CD4-positive, CD25-positive, alpha-beta regulatory T cell (primary cell): ENCODE results near the gene DMD. TPM values are rescaled to one million over a fixed set of nuclear protein-coding genes. Genes with fewer than 3 reads are reported as not detected.

ENCODE experiments used
- ATAC-seq, 2 donors: fragments of 150-1000 bp; cut with Tn5 transposase; one replicate each; pipeline ENCODE4 v1.10.0; 2021; ENCODE audit warnings: low read depth in 2 of 2, moderate number of reproducible peaks in 2 of 2, moderate library complexity in 1 of 2
- DNase-seq, 3 donors: peaks; one replicate each; pipeline versions ENCODE4 v3.0.0 to v3.0.0-alpha.2; 2012 to 2022; ENCODE audit warnings: mixed read lengths in 1 of 3
- H3K27ac ChIP-seq: one replicate; pipeline ENCODE4 v1.7.0; 2013; ENCODE audit warnings: mild to moderate bottlenecking, low read length; ENCODE audit not compliant: insufficient read depth, poor library complexity, severe bottlenecking
- H3K27me3 ChIP-seq: one replicate; pipeline ENCODE4 v1.7.0; 2013; ENCODE audit warnings: low read length; ENCODE audit not compliant: control insufficient read depth, insufficient read depth
- H3K36me3 ChIP-seq: one replicate; pipeline ENCODE4 v1.7.0; 2013; ENCODE audit warnings: mild to moderate bottlenecking, low read length, moderate library complexity; ENCODE audit not compliant: control insufficient read depth, insufficient read depth
- H3K4me1 ChIP-seq: 2 replicates; pipeline ENCODE4 v1.7.0; 2013; ENCODE audit warnings: mild to moderate bottlenecking, low read length; ENCODE audit not compliant: insufficient read depth, control insufficient read depth, poor library complexity, severe bottlenecking
- H3K4me3 ChIP-seq: one replicate; pipeline ENCODE4 v1.7.0; 2013; ENCODE audit warnings: low read depth, mild to moderate bottlenecking, low read length, moderate library complexity
- H3K9me3 ChIP-seq, 2 experiments: 1 replicate in 1 of 2; 2 replicates in 1 of 2; pipeline ENCODE4 v1.7.0; 2013; ENCODE audit warnings: low read length in 2 of 2, mild to moderate bottlenecking in 1 of 2, moderate library complexity in 1 of 2; ENCODE audit not compliant: control insufficient read depth in 2 of 2
- H3K27ac Mint-ChIP-seq, 3 donors: one replicate each; pipeline ENCODE4 v1.8.0; 2020 to 2022; ENCODE audit warnings: mild to moderate bottlenecking in 3 of 3, mixed read lengths in 3 of 3, moderate library complexity in 2 of 3
- H3K27me3 Mint-ChIP-seq: one replicate; pipeline ENCODE4 v1.8.0; 2022; ENCODE audit warnings: mild to moderate bottlenecking, mixed read lengths
- H3K36me3 Mint-ChIP-seq: one replicate; pipeline ENCODE4 v1.8.0; 2020; ENCODE audit warnings: mixed read lengths
- H3K4me1 Mint-ChIP-seq, 4 donors: one replicate each; pipeline ENCODE4 v1.8.0; 2020 to 2022; ENCODE audit warnings: mixed read lengths in 4 of 4, mild to moderate bottlenecking in 1 of 4
- H3K4me3 Mint-ChIP-seq, 4 donors: one replicate each; pipeline ENCODE4 v1.8.0; 2020 to 2022; ENCODE audit warnings: mild to moderate bottlenecking in 4 of 4, mixed read lengths in 4 of 4, moderate library complexity in 3 of 4
- H3K9me3 Mint-ChIP-seq, 7 donors: one replicate each; pipeline ENCODE4 v1.8.0; 2020 to 2022; ENCODE audit warnings: mixed read lengths in 7 of 7, mild to moderate bottlenecking in 3 of 7, moderate library complexity in 2 of 7
- polyA plus RNA-seq, 4 donors: library from polyadenylated mRNA; unstranded; fragments of 300-500 nt; fragmentation: Illumina TruSeq; gene quantifications; one replicate each; pipeline ENCODE4 v1.2.3, GENCODE V29; 2021
- total RNA-seq: library from RNA; stranded (reverse); gene quantifications from one replicate; pipeline ENCODE4 v1.2.3, GENCODE V29; 2022

DMD gene
- total and polyA plus RNA-seq, 5 donors from 2014 or later, result 0.20 to 2.8 (median 0.98) TPM

DNA sequence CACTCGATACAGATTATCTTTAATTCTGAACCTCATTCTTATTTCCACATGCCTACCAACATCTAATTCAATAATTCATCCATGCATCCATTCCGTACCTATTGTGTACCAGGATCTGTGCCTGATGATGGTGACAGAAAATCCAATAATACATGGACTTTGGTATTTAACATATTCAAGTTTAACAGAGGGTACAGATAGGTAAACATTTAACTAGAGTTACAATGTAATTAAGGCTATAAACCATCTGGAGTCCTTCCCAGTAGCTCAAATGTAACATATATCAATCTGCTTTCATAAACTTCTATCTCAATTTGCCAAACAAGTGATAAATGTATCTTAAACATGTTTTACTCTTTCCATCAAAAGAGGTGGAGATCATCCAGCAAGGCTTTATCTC lies 1578.0 kb downstream of the DMD start:
- H3K36me3 Mint-ChIP-seq, result no peaks in the 10 kb centered on the region

DNA sequence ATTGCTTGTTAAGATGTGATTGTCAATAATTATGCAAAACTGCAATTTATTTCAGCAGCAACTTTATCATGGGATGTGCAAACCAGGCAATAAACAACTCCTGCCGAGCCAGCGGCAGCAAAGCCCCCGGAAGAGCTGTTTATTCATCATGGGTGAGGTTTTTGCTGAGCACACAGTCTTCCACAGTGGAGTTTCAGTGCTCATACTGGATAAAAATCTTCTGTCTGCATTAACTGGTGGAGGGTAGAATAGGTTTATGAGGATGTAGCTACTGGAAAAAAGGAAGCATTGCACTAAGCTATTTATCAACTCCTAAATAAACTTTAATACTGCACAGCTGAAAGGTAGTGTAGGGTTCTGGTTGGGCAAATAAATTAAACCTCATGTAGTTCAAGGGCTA lies 1582.2 kb downstream of the DMD start:
- Mint-ChIP-seq H3K9me3 (no peaks in the 10 kb centered on the region), H3K36me3 (no peaks in the 10 kb centered on the region), H3K4me3 (no peak overlapping the region), H3K4me1 (no peaks in the 10 kb centered on the region), H3K27ac (no peak overlapping the region), H3K27me3 (no peaks in the 10 kb centered on the region)
- ATAC-seq (no peak), DNase-seq (no peak)
- H3K27ac ChIP-seq, result no peak overlapping the region
- no peaks in the 10 kb centered on the region for H3K4me1 ChIP-seq
- no peaks in the 10 kb centered on the region for H3K36me3 ChIP-seq
- H3K9me3 ChIP-seq, result no peaks in the 10 kb centered on the region
- H3K4me3 ChIP-seq, result no peak overlapping the region
- no peaks in the 10 kb centered on the region for H3K27me3 ChIP-seq

More for the DNA sequence above, 1578.0 kb downstream of the DMD start:
- DNase-seq, result no peak
- Histone ChIP-seq H3K4me3 (no peak overlapping the region), H3K27ac (no peak overlapping the region), H3K27me3 (no peaks in the 10 kb centered on the region), H3K36me3 (no peaks in the 10 kb centered on the region), H3K9me3 (no peaks in the 10 kb centered on the region), H3K4me1 (no peaks in the 10 kb centered on the region)
- Mint-ChIP-seq H3K9me3 (peaks cover 0 to 2% (median 0%) of the 10 kb centered on the region in 7 donors), H3K4me1 (no peaks in the 10 kb centered on the region), H3K4me3 (no peak overlapping the region), H3K27me3 (no peaks in the 10 kb centered on the region), H3K27ac (no peak overlapping the region)
- no peak for ATAC-seq

DNA sequence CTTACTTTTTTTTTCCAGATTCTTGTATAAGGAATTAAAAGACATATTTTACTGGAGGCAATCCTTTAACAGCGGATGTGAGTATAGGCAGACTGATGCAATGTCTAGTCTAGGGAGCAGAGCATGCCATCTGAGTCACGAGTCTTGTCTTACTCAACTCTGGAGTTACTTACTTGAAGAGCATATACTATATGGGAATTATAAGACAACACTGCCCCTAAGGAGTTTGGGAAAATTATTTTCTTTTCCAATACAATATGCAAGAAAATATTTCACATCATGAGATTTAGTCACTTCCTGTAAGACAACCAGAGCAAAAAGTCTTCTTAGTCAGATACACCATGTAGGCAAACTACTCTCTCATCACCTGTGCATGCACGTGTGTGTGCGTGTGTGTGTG lies 1602.2 kb downstream of the DMD start:
- no peaks in the 10 kb centered on the region for H3K27me3 Mint-ChIP-seq
- no peak overlapping the region for H3K4me3 Mint-ChIP-seq
- H3K4me1 Mint-ChIP-seq, result no peaks in the 10 kb centered on the region

DNA sequence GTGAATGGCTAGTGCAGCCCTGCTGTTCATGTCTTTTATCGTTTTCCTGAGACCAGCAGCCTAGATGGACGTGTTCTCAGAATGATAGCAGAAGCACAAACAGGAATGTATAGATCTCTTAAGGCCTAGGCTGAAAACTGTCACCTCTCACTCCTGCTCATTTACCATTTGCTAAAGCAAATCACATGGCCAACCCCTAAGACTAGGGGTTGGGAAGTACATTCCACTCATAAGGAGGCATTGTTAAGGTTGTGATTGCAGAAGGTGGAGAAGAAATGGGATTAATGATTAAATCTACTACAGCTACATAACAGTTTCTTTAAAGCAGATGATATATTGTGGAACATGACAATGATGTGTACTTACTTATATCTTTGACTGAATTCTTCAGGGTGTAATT lies 1602.7 kb downstream of the DMD start:
- Histone ChIP-seq H3K4me3 (no peak overlapping the region), H3K4me1 (no peaks in the 10 kb centered on the region), H3K27me3 (no peaks in the 10 kb centered on the region), H3K27ac (no peak overlapping the region), H3K36me3 (no peaks in the 10 kb centered on the region), H3K9me3 (no peaks in the 10 kb centered on the region)
- ATAC-seq, result no peak
- Mint-ChIP-seq H3K4me3 (no peak overlapping the region), H3K36me3 (no peaks in the 10 kb centered on the region), H3K4me1 (no peaks in the 10 kb centered on the region), H3K27ac (no peak overlapping the region), H3K27me3 (no peaks in the 10 kb centered on the region), H3K9me3 (peaks cover 0 to 3% (median 0%) of the 10 kb centered on the region in 7 donors)
- DNase-seq, result no peak

More for the DNA sequence above, 1602.2 kb downstream of the DMD start:
- Histone ChIP-seq H3K4me1 (no peaks in the 10 kb centered on the region), H3K27ac (no peak overlapping the region), H3K9me3 (no peaks in the 10 kb centered on the region), H3K27me3 (no peaks in the 10 kb centered on the region), H3K36me3 (no peaks in the 10 kb centered on the region), H3K4me3 (no peak overlapping the region)
- no peak for ATAC-seq
- Mint-ChIP-seq H3K27ac (no peak overlapping the region), H3K9me3 (peaks cover 0 to 3% (median 0%) of the 10 kb centered on the region in 7 donors), H3K36me3 (no peaks in the 10 kb centered on the region)
- DNase-seq, result no peak

DNA sequence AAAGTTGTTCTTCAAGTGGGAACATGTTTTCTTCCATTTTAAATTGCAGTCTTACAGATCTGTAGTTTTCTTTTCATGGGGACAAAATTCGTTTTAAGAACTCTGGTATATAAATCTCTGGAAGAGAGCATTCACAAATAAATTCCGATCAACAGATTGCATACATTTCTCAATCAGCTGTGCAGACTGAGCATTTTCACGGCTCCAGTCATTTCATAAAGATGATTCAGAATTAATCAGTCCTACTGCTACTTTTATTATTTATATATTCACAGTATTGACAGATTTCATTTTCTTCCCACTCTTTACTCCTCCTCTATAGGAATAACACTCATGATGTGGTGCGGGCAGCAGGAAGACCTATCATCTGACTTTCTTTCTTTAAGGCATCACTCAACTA lies 1604.6 kb downstream of the DMD start:
- H3K36me3 Mint-ChIP-seq, result no peaks in the 10 kb centered on the region
- no peaks in the 10 kb centered on the region for H3K4me1 ChIP-seq
- no peak overlapping the region for H3K27ac Mint-ChIP-seq

DNA sequence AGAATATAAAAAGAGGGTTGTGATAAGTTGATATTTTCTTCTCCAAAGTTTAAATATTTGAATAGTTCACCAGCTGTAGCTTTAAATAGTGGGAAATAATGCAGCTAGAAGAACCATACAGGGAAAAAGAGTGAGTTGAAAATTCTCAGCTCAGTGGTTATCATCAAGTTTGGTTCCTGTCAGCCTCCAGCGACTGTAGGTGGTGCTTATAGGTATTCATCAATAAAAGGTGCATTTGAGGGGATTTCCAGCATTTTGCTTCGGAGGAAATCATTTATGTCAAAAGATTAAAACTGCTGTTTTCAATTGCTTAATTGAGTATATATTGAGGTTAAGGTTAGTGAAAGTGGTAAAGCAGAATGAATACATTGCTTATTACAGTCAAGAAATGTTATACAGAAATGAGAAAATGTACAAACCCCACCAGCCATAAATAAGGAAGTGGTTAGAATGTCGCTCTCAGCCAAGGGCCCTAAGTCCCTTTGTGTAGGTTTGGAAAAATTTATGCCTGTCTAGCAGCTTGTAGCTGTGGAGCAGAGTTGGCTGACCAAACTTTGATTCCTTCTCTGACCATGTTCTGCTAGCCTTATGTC lies 1606.6 kb downstream of the DMD start:
- Histone ChIP-seq H3K27ac (no peak overlapping the region), H3K27me3 (no peaks in the 10 kb centered on the region), H3K36me3 (no peaks in the 10 kb centered on the region), H3K9me3 (no peaks in the 10 kb centered on the region), H3K4me1 (no peaks in the 10 kb centered on the region), H3K4me3 (no peak overlapping the region)
- Mint-ChIP-seq H3K27ac (no peak overlapping the region), H3K9me3 (peaks cover 0 to 3% (median 0%) of the 10 kb centered on the region in 7 donors), H3K4me1 (no peaks in the 10 kb centered on the region), H3K27me3 (no peaks in the 10 kb centered on the region), H3K4me3 (no peak overlapping the region), H3K36me3 (no peaks in the 10 kb centered on the region)
- ATAC-seq, result no peak
- no peak for DNase-seq

More for the DNA sequence above, 1604.6 kb downstream of the DMD start:
- no peak for DNase-seq
- Histone ChIP-seq H3K27me3 (no peaks in the 10 kb centered on the region), H3K9me3 (no peaks in the 10 kb centered on the region), H3K36me3 (no peaks in the 10 kb centered on the region), H3K4me3 (no peak overlapping the region), H3K27ac (no peak overlapping the region)
- ATAC-seq, result no peak
- no peaks in the 10 kb centered on the region for H3K27me3 Mint-ChIP-seq
- H3K4me1 Mint-ChIP-seq, result no peaks in the 10 kb centered on the region
- no peak overlapping the region for H3K4me3 Mint-ChIP-seq
- H3K9me3 Mint-ChIP-seq, result peaks cover 0 to 3% (median 0%) of the 10 kb centered on the region in 7 donors

DNA sequence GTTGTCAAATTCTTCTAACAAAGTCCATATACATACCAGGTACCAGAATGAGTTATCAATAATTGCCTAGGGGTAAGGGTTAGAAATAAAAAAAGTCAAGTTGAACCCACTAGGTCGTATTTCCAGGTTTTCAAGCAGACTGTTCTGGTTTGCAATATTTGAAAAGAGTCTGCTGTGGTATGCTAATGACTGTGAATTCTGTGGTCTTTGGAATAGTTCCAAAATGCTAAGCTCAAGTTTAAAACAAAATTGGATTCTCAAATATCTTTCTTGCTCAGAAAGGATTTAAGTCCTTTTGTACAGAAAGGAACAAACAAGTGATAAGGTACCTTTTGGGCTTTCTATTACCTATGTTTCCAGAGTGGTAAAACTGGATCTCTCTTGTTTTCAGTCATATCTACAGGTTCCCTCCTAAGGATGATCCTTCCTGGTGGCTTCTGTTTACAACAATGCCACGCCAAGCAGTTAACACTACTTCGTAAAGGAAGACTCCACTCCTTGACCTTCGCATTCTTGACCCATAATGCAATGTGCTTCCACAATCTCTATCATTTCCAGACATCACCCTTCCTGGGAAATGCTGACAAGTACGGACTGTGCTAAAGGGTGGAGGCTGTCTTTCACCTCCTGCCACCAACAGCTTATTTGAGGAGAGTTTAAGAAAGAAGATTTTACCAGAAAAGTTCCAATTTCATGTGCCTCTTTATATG lies 1607.8 kb downstream of the DMD start:
- H3K27me3 Mint-ChIP-seq, result no peaks in the 10 kb centered on the region

DNA sequence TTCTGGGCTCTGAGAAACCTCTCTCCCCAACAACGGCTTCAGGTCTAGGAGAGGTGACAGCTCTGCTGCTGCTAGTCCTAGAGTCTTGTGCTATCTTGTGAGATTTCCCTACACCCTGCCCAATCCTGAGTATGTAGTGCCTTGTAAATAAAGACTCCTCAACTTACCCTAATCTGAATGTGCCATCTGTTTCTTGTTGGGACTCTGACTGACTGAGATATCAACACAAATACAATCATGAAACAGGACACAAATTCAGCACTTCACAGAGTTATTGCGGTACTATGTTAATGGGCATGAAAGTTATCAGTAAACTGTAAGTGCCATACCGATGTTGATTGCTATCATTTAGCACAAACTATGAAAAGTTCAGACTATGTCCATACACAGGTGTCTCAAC lies 1610.5 kb downstream of the DMD start:
- no peaks in the 10 kb centered on the region for H3K36me3 Mint-ChIP-seq
- no peaks in the 10 kb centered on the region for H3K27me3 Mint-ChIP-seq
- ATAC-seq, result no peak

More for the DNA sequence above, 1607.8 kb downstream of the DMD start:
- no peaks in the 10 kb centered on the region for H3K4me1 ChIP-seq
- no peaks in the 10 kb centered on the region for H3K9me3 ChIP-seq
- Mint-ChIP-seq H3K4me1 (no peaks in the 10 kb centered on the region), H3K4me3 (no peak overlapping the region), H3K27ac (no peak overlapping the region), H3K9me3 (peaks cover 0 to 3% (median 0%) of the 10 kb centered on the region in 7 donors), H3K36me3 (no peaks in the 10 kb centered on the region)
- no peaks in the 10 kb centered on the region for H3K36me3 ChIP-seq
- H3K4me3 ChIP-seq, result no peak overlapping the region
- no peaks in the 10 kb centered on the region for H3K27me3 ChIP-seq
- no peak for DNase-seq
- no peak overlapping the region for H3K27ac ChIP-seq
- no peak for ATAC-seq

More for the DNA sequence above, 1610.5 kb downstream of the DMD start:
- peaks cover 0 to 3% (median 0%) of the 10 kb centered on the region in 7 donors for H3K9me3 Mint-ChIP-seq
- Histone ChIP-seq H3K27me3 (no peaks in the 10 kb centered on the region), H3K36me3 (no peaks in the 10 kb centered on the region), H3K4me3 (no peak overlapping the region), H3K27ac (no peak overlapping the region), H3K9me3 (no peaks in the 10 kb centered on the region), H3K4me1 (no peaks in the 10 kb centered on the region)
- no peak for DNase-seq
- no peak overlapping the region for H3K4me3 Mint-ChIP-seq
- no peak overlapping the region for H3K27ac Mint-ChIP-seq
- H3K4me1 Mint-ChIP-seq, result no peaks in the 10 kb centered on the region
